GM04504 (cell line): ENCODE results near the gene MSRB3.
A peak's percentile ranks its signal among the peaks of the same experiment; 100 is the strongest.
"Not testable (repeated sequence)": the region's sequence is repeated elsewhere in the genome, so short reads cannot be mapped to it uniquely, and the experiment has no call there.

Source experiments
- DNase-seq: peaks from one replicate; pipeline ENCODE4 v3.0.0-alpha.2; 2012; ENCODE audit warnings: low read depth

Gene MSRB3

DNA sequence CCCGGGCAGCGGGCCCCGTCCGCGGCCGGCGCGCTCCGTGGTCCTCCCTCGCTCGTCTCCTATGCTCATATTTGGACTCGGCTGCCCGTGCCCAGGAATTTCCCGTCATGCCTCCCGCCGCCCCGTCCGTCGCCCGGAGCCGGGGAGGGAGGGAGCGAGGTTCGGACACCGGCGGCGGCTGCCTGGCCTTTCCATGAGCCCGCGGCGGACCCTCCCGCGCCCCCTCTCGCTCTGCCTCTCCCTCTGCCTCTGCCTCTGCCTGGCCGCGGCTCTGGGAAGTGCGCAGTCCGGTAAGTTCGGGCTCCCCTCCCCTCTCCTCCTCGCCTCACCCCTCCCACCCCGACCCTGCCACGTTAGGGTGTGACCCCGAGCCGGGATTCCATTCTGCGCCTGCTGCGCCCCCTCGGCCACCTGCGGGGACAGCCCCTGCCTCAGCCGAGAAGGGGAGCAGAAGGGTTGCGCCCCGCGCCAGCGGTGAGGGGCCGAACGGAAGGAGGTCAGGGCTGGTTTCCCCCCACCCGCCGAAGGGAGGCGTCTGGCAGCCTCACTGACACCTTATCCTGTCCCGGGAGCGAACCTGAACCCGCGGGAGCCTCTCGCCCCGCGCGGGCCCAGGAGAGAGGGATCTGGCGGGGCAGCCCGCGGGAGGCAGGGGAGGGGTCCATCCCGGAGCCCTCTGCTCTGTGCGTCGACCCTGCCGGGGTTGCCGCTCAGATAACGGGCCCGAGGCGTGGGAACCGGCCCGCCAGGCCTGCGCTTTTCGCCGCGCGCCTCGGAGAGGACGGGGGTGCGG is at the start of gene MSRB3:
Gene MSRB3, plus strand, starts transcription at position 108 of the 793 bp plus-strand sequence. CDS start 29,897 bp downstream, outside the sequence.
- peak; percentile 56 for DNase-seq

- DNase-seq: peak; percentile 18
Observed at GRCh38 chr12:65229441-65229840, 49.0 kb upstream of the MSRB3 start.

GRCh38 chr12:65232476-65233077 is 45.9 kb upstream of the MSRB3 start:
- peak; percentile 3 for DNase-seq

- DNase-seq: no peak
Observed at GRCh38 chr12:65237153-65237552, 41.3 kb upstream of the MSRB3 start.

- no peak for DNase-seq
Observed at GRCh38 chr12:65238609-65239008, 39.9 kb upstream of the MSRB3 start.

DNA sequence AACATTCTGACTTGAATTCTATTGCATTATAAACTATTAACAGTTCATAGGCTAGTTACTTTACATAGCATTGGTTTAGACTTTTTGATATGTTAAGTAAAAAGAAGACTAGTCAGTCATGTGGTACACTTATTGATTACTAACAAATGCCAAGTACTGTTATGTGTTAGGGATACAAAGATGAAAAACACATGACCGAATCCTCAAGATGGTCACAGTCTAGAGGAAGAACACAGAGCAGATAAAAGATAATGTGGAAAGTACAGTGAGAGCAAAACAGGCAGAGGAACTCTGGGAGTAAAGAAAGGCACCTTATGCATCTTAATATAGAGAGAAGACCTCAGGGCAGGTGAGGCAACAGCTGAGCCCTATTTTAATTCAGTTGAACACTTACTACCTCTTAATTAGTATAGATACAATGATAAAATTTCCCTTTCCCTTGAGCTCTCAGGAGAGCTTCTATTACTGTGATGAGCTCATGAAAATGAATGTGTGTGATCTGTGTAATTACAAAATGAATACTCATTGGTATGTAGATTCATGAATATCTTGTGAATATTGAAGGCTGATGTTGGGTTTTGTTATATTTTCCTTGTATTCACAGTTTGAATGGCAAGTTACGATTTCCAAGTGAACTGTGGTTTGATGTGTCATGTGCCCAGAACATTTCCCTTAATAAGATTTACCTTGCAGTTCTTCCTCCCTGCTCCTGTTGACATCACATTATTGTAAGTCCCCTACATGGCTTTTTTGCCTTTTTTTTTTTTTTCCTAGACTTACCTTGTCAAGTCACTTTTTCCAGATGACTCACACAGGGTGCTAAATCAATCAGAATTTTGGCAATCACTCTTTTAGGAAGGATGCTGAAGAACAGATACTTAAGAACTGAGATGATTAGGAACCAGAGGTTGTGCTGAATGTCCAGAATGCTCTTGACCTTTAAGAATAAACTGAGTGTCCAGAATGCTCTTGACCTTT is 29.5 kb upstream of the MSRB3 start:
- no peak for DNase-seq

DNA sequence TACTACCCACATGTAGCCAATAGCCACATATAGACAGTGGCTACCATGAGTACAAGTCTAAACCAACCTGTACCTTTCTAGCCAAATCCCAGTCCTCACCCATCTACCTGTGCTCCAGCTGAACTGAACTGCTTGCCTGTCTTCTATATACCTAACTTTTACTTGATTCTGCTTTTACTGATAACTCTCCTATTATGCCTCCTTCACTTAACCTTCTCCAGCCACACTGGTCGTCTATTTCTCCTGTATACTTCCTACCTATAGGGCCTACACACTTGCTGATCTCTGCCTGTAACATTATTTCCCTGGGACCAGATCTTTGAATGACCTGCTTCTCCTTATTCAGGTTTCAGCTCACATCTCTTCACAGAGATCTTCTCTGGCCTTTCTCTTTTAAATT is 26.0 kb upstream of the MSRB3 start:
- no peak for DNase-seq

DNA sequence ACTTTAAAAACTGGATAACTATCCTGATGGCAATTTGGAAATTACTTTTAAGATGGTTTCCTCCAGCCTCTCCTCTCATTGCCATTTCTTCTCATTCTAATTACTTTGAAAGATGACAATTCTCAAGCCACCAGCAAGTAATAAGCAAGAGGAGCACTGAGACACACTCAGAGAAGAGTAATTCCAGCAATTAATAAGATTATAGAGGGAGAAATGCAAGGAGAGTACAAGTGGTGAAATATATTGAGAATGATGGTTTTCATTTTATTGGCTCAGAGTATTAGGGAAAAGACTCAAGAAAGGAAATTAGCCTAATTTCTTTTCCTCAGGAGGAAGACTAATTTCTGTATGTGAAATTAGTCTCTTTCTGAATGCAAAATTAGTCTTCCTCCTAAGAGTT is 20.5 kb upstream of the MSRB3 start:
- no peak for DNase-seq

GRCh38 chr12:65259501-65259900 is 19.0 kb upstream of the MSRB3 start:
- no peak for DNase-seq

DNA sequence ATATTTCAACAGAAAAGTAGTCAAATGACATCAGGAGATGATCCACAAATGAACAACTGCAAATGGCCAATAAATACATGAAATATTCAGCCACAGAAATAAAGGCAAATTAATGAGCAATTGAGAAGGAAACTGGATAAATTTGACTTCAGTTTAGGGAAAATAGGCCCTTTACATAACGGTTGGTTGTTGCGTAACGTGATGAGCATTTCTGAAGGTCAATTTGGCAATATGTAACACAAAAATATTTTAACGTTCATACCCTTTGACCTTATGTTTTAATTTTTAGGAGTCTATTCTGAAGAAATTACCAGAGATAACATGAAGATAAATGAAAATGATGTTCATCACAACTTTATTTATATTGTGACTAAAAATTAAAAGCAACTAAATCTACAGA is 14.7 kb upstream of the MSRB3 start:
- DNase-seq: no peak

- DNase-seq: no peak
Observed at GRCh38 chr12:65266408-65266807, 12.1 kb upstream of the MSRB3 start.

- no peak for DNase-seq
Observed at GRCh38 chr12:65269603-65270002, 8.9 kb upstream of the MSRB3 start.

DNA sequence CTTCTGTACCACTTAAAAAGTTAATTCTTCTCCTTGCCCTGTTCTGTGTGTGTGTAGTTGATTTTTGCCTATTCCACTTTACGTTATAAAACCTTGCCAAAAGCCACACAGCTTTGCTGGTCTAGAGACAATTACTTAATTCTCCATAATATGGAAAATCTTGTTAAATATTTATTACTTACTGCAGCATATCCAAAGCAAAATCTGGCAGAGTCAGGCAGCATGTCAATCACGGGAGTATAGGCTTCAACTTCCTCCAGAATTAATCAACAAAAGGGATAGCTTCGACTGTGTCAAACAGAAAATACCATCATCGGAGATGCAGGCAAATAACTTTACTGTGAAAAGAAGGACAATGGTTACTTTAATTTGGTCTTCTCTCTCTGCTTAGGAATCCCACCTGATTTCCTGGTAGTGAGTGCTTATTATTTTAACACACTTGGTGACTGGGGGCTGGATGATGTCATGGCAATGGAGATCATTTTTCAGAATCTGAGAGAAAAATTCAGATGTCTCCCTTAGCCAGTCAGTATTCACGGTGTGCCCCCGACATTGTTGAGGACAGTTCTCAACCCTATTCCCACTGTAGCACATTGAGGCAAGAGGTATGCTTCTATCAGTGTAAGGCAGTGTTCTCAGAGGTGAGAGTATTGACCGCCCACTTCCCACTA is 3.7 kb upstream of the MSRB3 start:
- DNase-seq: no peak

- DNase-seq: no peak
Observed at GRCh38 chr12:65275627-65276026, 2.9 kb upstream of the MSRB3 start.

DNA sequence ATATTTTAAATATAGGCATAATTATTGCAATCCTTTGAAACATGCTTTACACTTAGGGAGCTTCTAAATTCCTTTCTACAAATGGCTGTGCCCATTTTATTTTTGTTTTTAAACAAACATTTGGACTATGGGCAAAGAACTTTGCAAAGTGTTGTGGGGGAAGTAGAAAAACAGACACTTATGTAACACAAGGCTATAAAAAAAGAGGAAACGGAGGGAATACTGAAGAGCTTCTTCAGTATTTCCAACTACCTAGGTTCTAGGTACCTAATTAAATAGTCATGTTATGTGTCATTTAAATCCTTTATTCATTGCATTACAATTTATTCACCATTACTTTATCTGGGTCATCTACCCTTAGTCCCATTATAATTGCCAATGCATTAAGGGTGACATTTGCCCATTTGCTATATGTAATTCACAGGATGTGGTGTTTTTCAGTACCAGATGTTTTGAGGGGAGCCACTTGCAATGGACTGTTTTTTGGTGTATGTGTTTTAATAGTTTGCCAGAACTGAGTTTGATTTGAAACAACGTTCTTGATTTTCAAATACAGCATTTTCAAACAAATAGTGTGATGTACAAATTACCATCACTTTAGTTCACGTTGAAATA is 1.5 kb upstream of the MSRB3 start:
- DNase-seq: no peak

- no peak for DNase-seq
Observed at GRCh38 chr12:65277994-65278575, 398 bp upstream of the MSRB3 start.

DNA sequence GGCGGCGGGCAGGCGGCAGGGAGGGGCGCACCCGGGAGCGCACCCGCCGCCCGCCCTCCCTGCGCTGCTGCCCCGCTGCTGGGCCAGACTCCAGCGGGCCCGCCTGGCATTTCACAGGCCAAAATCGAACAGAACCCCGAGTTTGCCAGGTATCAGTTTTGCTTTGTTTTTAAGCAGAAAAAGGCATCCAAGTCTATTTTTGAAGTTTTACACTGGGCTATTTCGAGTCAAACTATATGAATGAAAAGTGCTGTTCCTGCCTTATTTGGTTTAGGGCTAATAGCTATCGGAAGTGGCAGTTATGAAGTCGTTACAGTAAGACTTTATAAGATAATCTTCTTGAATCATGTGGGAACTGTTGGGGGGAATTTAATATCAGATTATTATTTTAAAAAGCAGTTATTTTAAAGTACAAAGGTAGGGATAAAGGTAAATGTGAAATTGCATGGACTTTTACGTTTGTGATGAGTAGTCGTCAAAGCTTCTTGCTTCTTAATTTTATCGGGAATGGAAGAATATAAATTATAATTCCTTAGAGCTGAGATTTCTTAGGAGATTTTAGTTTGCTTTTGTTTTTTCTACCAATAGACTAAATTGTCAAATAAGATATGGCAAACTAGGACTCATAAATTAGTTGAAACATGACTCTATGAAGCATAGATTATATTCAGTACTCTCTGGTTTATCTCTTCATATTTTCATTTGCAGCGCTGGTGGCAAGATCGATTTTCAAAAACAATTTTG is 1.1 kb downstream of the MSRB3 start:
- no peak for DNase-seq

DNA sequence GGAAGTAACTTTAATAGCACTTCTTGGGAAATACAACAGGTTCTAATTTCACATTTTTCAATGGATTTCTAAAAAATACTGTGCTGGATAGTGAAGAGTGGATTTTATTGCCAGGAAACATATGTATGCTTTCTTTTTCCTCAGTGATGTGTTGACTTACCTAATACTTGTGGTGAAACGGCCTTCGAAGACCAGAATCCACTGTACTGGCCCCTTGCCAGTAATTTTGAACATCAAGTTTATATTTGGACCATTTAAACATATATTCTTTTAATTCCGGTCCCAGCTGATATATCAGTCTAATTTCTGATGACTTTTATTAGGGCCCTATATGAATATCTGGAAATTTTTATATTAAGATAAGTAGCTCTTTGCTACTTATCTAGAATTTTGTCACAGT is 1.8 kb downstream of the MSRB3 start:
- no peak for DNase-seq

GRCh38 chr12:65282840-65283239 is 4.4 kb downstream of the MSRB3 start:
- no peak for DNase-seq

GRCh38 chr12:65285532-65285931 is 7.0 kb downstream of the MSRB3 start:
- not testable (repeated sequence) for DNase-seq
